Measurements from ENCODE around the gene COMMD3. TPM values are rescaled to one million over a fixed set of nuclear protein-coding genes. Genes with fewer than 3 reads are reported as not detected.

COMMD3 gene
- total and polyA plus RNA-seq, 9 of the 15 experiments (the other 6 are each of a cell fraction or from before 2014, with no cell fraction given), result 50.7 to 217 (median 80.1) TPM

DNA sequence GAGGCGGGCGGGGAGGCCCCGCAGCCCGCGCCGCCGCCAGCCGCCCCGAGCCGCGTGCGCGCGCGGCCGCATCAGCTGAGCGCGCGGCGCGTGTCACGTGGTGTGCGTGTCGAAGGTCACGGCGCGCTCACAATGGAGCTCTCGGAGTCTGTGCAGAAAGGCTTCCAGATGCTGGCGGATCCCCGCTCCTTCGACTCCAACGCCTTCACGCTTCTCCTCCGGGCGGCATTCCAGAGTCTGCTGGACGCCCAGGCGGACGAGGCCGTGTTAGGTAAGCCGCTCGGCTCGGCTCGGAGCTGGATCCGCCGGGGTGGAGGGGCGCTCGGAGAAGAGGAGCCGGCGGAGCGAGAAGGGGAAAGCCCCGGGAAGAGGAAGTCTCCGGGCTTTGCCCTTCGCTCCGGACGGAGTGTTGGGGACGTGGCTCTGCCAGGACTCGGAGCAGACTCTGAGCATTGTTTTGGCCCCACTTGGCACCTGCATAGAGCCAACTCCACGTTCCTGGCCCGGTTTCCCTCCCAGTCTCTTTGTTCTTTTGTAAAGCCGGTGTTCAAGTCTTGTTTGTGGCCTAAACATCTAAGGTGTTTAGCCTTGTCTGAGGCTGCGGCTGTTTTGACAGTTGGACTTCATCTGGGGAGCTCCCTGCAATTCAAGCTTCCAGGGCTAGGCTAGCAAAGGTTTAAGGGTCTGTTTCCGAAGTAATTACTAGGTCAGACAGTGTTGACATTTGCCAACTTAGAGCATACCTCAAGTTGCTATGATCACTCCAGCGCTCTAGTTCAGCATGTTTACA, at the start of gene COMMD3 (continued):
- peak; percentile 60; the same call in 1 of the 2 replicates for TF ChIP-seq ELF1 (tag; IDR thresholded peaks at IDR 0.05)
- no peak for TF ChIP-seq MIER1 (IDR thresholded peaks at IDR 0.05; ENCODE audit: low read depth)
- no peak for TF ChIP-seq RFX7 (CRISPR knock-in tag; IDR thresholded peaks at IDR 0.05)
- 0 out of 2 replicates have a peak, but pooled peaks have one; percentile 1 for TF ChIP-seq SMC3 (conservative IDR thresholded peaks at IDR 0.05; ENCODE audit: insufficient read depth, low read depth, low read length)
- TF ChIP-seq, protein P1, sequence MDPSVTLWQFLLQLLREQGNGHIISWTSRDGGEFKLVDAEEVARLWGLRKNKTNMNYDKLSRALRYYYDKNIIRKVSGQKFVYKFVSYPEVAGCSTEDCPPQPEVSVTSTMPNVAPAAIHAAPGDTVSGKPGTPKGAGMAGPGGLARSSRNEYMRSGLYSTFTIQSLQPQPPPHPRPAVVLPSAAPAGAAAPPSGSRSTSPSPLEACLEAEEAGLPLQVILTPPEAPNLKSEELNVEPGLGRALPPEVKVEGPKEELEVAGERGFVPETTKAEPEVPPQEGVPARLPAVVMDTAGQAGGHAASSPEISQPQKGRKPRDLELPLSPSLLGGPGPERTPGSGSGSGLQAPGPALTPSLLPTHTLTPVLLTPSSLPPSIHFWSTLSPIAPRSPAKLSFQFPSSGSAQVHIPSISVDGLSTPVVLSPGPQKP (CRISPR knock-in tag; IDR thresholded peaks at IDR 0.05), result no peak
- TF ChIP-seq HNRNPL (IDR thresholded peaks at IDR 0.05; ENCODE audit: low read depth, low read length), result no peak
- TF ChIP-seq, protein P2, sequence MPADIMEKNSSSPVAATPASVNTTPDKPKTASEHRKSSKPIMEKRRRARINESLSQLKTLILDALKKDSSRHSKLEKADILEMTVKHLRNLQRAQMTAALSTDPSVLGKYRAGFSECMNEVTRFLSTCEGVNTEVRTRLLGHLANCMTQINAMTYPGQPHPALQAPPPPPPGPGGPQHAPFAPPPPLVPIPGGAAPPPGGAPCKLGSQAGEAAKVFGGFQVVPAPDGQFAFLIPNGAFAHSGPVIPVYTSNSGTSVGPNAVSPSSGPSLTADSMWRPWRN (IDR thresholded peaks at IDR 0.05; ENCODE audit: low read depth), result no peak
- peak; percentile 75 for TF ChIP-seq ZNF589 (CRISPR knock-in tag; IDR thresholded peaks at IDR 0.05; ENCODE audit: low read depth)
- no peak for TF ChIP-seq DACH1 (IDR thresholded peaks at IDR 0.05; ENCODE audit: partially characterized antibody)
- TF ChIP-seq SRF (CRISPR knock-in tag; IDR thresholded peaks at IDR 0.05), result no peak
- TF ChIP-seq, protein P3, sequence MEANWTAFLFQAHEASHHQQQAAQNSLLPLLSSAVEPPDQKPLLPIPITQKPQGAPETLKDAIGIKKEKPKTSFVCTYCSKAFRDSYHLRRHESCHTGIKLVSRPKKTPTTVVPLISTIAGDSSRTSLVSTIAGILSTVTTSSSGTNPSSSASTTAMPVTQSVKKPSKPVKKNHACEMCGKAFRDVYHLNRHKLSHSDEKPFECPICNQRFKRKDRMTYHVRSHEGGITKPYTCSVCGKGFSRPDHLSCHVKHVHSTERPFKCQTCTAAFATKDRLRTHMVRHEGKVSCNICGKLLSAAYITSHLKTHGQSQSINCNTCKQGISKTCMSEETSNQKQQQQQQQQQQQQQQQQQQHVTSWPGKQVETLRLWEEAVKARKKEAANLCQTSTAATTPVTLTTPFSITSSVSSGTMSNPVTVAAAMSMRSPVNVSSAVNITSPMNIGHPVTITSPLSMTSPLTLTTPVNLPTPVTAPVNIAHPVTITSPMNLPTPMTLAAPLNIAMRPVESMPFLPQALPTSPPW (CRISPR knock-in tag; IDR thresholded peaks at IDR 0.05), result no peak; the same call in 1 of the 2 replicates
- TF ChIP-seq KLF1 (tag; IDR thresholded peaks at IDR 0.05), result no peak
- no peak; the same call in 1 of the 2 replicates for TF ChIP-seq CREB1 (IDR thresholded peaks at IDR 0.05)
- peak; percentile 61 for TF ChIP-seq CREB1 (CRISPR knock-in tag; IDR thresholded peaks at IDR 0.05)
- no peak for TF ChIP-seq NFE2 (IDR thresholded peaks at IDR 0.05; ENCODE audit: low read depth)
- TF ChIP-seq, protein P4, sequence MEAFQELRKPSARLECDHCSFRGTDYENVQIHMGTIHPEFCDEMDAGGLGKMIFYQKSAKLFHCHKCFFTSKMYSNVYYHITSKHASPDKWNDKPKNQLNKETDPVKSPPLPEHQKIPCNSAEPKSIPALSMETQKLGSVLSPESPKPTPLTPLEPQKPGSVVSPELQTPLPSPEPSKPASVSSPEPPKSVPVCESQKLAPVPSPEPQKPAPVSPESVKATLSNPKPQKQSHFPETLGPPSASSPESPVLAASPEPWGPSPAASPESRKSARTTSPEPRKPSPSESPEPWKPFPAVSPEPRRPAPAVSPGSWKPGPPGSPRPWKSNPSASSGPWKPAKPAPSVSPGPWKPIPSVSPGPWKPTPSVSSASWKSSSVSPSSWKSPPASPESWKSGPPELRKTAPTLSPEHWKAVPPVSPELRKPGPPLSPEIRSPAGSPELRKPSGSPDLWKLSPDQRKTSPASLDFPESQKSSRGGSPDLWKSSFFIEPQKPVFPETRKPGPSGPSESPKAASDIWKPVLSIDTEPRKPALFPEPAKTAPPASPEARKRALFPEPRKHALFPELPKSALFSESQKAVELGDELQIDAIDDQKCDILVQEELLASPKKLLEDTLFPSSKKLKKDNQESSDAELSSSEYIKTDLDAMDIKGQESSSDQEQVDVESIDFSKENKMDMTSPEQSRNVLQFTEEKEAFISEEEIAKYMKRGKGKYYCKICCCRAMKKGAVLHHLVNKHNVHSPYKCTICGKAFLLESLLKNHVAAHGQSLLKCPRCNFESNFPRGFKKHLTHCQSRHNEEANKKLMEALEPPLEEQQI (IDR thresholded peaks at IDR 0.05), result no peak
- no peak for TF ChIP-seq ZBED1 (IDR thresholded peaks at IDR 0.05)
- TF ChIP-seq ZNF3 (CRISPR knock-in tag; IDR thresholded peaks at IDR 0.05), result no peak

Measured in K562 (cell line).